Fibroblast of gingiva (primary cell): ENCODE results near the gene SUPT5H.

Source experiments
- DNase-seq: peaks from one replicate; pipeline ENCODE4 v3.0.0-alpha.2; 2011; ENCODE audit warnings: low read depth

The SUPT5H gene

GRCh38 chr19:39409208-39410016 is 36.0 kb upstream of the SUPT5H start:
- peak; percentile 87 for DNase-seq

- DNase-seq: no peak
These were observed 35.2 kb upstream of the SUPT5H start for GRCh38 chr19:39410017-39410830.

GRCh38 chr19:39410831-39411080 is 34.6 kb upstream of the SUPT5H start:
- no peak for DNase-seq

- DNase-seq: peak; percentile 88
These were observed 34.1 kb upstream of the SUPT5H start for GRCh38 chr19:39411081-39411831.

- DNase-seq: peak; percentile 93
These were observed 33.6 kb upstream of the SUPT5H start for GRCh38 chr19:39411832-39412099.

GRCh38 chr19:39412100-39412866 is 33.1 kb upstream of the SUPT5H start, which contains the start of gene PLEKHG2:
TSS of gene PLEKHG2 (plus strand) at chr19:39412669. CDS start at chr19:39414087, 1,418 bp downstream.
- peak; percentile 100 for DNase-seq

GRCh38 chr19:39412867-39413271 is 32.5 kb upstream of the SUPT5H start:
- DNase-seq: no peak

- peak; percentile 73 for DNase-seq
These were observed 32.0 kb upstream of the SUPT5H start for GRCh38 chr19:39413272-39413910.

- no peak for DNase-seq
These were observed 31.3 kb upstream of the SUPT5H start for GRCh38 chr19:39413911-39414608.

GRCh38 chr19:39415111-39416046 is 30.0 kb upstream of the SUPT5H start:
- no peak for DNase-seq

GRCh38 chr19:39416152-39417120 is 28.9 kb upstream of the SUPT5H start:
- DNase-seq: no peak

- DNase-seq: no peak
These were observed 27.8 kb upstream of the SUPT5H start for GRCh38 chr19:39417463-39418181.

- no peak for DNase-seq
These were observed 26.4 kb upstream of the SUPT5H start for GRCh38 chr19:39419003-39419402.

GRCh38 chr19:39420769-39421168 is 24.6 kb upstream of the SUPT5H start:
- DNase-seq: no peak

- DNase-seq: no peak
These were observed 23.4 kb upstream of the SUPT5H start for GRCh38 chr19:39422020-39422419.

GRCh38 chr19:39423258-39424086 is 21.9 kb upstream of the SUPT5H start:
- no peak for DNase-seq

- no peak for DNase-seq
These were observed 20.4 kb upstream of the SUPT5H start for GRCh38 chr19:39424934-39425333.
